GM19023 (cell line): ENCODE data around the gene PLXNA2.

Experiments used
- ATAC-seq: cut with Tn5 transposase; IDR thresholded peaks from one replicate; pipeline ENCODE4 v1.9.1; 2021; ENCODE audit warnings: mild to moderate bottlenecking, moderate library complexity; ENCODE audit not compliant: unreplicated experiment

The PLXNA2 gene

DNA sequence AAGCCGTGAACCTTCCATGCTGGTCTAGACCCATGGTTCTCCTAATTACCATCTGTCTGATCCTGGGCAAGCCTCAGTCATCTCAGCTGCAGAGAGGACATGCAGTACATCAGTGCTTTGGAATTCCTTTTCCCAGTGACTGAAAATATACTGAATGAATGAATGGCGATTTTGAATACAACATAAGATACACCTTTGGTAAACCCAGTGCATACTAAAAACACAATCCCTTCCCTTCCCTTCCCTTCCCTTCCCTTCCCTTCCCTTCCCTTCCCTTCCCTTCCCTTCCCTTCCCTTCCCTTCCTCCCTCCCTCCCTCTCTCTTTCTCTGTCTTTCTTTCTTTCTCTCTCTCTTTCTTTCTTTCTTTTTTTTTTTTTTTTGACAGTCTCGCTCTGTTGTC is 21.3 kb upstream of the PLXNA2 start:
- no peak for ATAC-seq

DNA sequence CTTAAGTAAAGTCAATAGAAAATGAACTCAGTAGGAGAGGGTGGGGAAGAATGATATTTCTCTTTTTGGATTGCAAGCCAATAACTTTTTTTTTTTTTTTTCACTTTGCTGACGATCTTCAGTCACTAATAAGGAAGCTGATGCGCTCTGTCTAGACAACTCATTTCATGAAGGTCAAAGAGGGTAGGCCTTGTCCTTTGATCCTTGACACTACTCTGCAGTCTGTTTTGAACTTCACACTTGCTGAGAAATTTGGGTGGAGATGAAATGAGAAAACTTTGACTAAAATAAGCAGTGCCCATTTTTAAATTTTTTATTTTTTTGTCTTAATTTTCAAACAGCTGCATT is 20.9 kb upstream of the PLXNA2 start:
- no peak for ATAC-seq

DNA sequence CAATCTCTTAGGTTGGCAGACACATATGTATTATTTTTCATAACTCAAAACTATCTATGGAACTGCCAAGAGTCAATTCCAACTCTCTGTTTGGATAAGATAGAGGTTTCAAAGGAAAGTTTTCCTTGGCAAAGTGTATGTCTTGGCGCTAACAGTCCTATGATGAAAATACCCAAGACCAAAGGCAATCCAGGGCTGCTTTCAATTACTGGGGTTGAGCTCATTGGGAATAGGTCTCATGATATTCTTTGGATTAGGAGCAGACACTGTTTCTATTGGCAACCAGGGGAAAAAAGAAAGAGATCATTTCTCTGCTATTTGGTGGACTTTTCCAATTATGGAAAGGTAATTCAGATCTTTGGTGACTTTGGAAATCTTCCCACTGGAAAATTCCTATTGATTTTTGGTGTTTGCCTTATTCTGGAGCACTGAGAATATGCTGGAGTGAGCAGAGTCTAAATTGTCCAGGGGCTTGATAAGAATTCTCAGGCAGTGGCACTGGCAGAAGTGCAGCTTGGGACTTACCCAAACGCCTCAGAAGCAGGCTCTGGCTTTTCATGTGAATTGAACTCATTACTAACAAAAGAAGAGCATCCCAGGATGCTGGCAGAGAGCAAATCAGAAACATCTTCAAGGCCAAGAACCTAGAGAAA is 20.4 kb upstream of the PLXNA2 start:
- no peak for ATAC-seq

DNA sequence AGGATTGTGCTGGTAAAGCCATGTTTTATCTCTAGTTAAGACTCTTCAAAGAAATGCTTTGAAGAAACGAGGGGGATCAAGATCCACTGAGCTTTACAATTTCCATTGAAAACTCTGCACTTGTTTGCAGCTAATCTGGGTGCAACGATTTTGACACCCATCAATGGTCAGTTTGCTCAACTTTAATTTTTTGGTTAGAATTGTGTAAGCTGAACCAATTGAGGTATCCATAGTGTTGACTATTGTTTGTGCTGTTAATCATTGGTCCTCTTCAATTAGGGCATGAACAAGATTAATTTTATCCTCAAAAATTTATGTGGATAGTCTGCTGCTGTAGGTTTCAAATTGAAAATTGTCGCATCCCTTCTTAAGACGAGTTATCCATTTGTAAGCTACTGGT is 17.7 kb upstream of the PLXNA2 start:
- ATAC-seq, result no peak

DNA sequence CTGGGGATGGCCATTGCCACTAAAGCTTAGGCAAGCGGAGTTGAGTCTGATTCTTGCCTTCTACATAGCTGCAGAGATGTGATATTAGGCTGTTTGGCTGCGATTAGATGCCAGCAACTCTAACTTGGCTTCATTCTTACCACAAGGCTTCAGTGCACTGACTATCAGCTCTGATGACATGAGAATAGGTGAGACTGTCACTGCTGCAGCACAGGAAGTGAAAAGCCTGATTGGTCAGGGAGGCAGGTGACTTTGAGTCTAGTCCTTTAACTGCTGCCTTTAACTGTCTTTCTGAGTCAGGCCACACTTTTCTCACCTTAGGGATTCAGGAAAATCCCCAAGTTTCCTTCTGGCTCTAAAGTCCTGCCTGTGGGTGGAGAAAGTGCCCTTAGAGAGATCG is 14.1 kb upstream of the PLXNA2 start:
- no peak for ATAC-seq

- no peak for ATAC-seq
Observed at GRCh38 chr1:208257351-208257750, 13.2 kb upstream of the PLXNA2 start.

DNA sequence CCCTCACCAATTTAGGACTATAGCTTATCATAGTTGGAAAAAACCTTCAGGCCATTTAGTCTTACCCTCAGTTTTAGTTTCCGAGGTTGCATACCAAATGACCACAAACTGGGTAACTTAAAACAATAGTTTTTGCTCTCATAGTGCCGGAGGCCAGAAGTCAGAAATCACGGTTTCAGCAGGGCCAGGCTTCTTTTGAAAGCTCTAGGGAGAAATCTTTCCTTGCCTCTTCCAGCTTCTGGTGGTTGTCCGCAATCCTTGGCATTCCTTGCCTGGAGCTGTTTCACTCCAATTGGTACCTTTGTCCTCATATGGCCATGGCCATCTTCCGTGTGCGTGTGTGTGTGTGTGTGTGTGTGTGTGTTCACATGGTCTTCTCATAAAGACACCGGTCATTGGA is 12.4 kb upstream of the PLXNA2 start:
- ATAC-seq, result no peak

GRCh38 chr1:208256091-208256490 is 11.9 kb upstream of the PLXNA2 start:
- no peak for ATAC-seq

- ATAC-seq, result no peak
Observed at GRCh38 chr1:208254862-208255261, 10.7 kb upstream of the PLXNA2 start.

DNA sequence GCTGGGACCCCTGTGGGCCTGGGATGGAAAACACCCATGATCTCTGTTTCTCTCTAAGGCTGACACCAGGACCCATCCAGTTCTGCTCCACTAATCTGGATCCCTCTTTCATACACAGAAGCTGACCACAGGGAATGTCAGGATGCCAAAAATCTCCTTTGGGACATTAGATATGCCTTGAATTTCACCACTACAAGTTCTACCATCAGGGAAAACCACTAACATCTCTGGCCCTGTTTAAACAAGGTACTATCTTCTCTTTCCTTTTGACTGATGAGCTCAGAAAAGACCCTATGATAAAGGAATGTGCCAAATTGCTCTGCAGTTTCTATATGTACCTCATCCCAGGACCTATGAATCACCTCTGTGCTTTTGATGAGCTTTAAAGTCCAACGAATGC is 10.2 kb upstream of the PLXNA2 start:
- no peak for ATAC-seq

DNA sequence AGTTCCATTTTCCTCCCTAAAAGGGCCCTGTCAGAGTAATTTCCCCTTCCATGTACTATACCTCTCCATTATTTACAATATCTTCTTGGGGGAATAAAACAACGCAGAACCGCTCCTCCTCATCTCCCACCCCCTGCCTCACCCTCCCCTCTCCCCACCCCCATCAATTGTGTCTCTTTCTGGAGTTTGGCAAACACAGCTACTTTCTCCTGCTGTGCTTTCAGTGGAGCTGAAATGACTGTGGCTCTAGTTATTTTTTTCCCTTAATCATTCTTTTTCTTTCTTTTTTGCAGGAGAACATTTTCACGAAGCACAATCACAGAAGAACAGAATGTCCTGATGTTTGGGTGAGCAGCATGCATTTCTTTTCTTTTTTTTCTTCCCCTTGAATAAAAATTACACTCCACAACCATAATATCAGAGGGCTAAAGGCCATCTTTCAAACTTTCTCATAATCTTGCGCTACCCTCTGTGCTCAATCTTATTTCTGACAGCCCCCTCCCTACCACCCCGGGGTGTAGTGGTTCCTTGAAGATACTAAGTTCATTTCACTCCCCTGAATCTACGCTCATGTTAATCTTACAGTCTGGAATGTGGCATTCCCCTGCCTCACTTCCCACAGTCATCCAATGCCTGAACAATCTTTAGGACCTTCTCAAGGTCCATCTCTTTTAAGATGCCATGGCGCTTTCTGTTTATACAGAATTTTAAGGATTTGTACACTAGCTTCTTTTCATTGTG is 8.8 kb upstream of the PLXNA2 start:
- ATAC-seq, result no peak

- no peak for ATAC-seq
Observed at GRCh38 chr1:208251911-208252835, 8.0 kb upstream of the PLXNA2 start.

DNA sequence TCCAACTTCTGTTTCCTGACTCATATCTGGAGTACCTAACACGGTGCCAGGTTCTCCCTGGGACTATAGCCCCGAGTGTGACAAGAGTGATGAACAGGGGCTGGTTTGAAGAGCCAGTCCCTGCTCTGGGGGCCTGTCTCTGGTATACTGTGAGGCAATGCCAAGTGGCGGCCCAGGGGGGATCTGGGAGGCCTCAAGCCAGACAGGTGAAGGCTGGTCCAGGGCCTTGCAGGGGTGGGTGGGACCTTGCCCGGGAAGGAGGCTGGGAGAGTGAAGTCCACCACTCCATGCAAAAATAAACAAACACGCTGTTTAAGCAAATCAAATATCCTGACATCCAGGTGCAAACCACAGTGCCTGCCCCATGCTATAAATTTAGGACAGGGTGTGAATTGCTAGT is 6.8 kb upstream of the PLXNA2 start:
- no peak for ATAC-seq

DNA sequence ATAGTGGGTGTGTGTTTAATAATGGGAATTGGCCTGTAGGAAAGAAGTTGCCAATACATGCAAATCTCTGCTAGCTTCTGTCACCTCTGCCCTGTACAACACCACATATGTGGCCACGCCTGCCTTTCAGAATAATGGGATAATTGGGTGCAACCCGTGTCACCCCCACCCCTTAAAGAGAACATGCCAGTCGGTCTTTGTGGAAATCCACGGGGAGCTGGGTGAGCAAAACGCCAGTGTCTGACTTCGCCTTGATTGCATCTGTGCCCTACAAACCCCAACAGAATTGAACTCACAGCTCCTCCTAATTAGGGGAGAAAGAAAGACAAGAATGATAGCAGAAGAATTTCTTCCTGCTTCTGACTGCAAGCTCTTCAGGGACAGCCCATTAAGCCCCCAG is 6.4 kb upstream of the PLXNA2 start:
- ATAC-seq, result no peak

DNA sequence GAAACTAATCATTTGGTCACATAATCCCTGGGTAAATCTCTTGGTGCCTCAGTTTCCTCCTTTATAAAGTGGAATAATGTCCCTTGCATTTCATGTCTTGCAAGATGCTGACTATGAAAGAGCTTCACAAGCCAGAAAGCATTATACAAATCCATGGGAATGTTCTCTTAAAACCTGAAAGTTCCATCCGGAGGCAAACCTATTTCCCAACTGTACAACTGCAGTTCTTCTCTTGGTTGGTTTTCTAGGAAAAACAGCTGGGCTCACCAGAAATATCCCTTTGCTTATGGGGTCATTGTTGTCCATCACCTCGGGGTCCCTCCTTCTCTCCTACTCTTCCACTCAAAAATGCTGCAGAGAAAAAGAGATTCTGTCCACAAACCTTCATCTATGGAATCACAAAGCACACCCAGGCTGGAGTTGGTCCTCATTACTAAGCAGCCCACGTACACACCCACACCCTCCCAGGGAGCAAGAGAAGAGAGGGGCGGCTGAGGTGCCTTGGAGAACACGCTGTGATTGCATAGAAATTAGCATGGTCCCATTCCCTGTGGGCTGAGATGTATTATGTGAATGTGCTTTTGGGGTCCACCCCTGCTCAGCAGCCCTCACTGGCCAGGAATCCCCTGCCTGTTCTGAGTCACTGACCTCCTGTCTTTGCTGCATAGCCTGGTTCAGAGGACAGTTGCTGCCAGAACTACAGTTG is 5.0 kb upstream of the PLXNA2 start:
- no peak for ATAC-seq

GRCh38 chr1:208248307-208248801 is 4.2 kb upstream of the PLXNA2 start:
- ATAC-seq, result no peak

DNA sequence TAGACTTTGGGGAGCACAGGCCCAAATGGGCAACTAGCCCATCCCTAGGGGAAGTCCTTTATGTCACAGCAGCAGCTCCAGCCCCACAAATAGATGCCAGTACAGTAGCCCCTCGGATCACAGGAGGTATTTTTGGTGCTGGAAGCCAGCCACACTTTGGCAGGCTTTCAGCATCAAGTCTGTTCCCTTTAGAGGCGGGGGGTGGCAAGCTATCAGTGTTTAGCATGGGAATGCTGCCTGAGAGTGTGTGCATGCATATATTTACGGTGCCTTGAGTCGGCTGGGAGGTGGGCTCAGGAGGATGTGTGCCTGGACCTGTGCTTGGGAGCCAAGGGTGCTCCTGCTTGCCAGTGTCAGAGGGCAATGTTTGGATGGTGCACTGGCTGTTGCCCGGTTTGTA is 3.5 kb upstream of the PLXNA2 start:
- no peak for ATAC-seq

GRCh38 chr1:208245185-208245705 is 1.1 kb upstream of the PLXNA2 start:
- ATAC-seq, result peak; percentile 47

- ATAC-seq, result no peak
Observed at GRCh38 chr1:208243527-208243966, 637 bp downstream of the PLXNA2 start.

GRCh38 chr1:208242941-208243526 is 1.1 kb downstream of the PLXNA2 start:
- ATAC-seq, result no peak
